Left renal pelvis (tissue), 4 donors: Measurements from ENCODE around the gene DDIT4. TPM values are rescaled to one million over a fixed set of nuclear protein-coding genes. Genes with fewer than 3 reads are reported as not detected.
"Not testable (repeated sequence)": the region's sequence is repeated elsewhere in the genome, so short reads cannot be mapped to it uniquely, and the experiment has no call there.

Experiments
- DNase-seq, 4 donors: peaks; one replicate each; pipeline ENCODE4 v3.0.0-alpha.2; 2013; ENCODE audit warnings: low read depth in 4 of 4, low spot score in 3 of 4
- polyA plus RNA-seq, 4 donors: library from polyadenylated mRNA; unstranded; fragments of 120-200 nt; gene quantifications; one replicate each; pipeline ENCODE4 v1.2.1, GENCODE V29; 2013; ENCODE audit not compliant: insufficient read length in 4 of 4

The DDIT4 gene
- polyA plus RNA-seq, 4 donors, result 35.6 to 68.8 (median 54.1) TPM

- no peak for DNase-seq
Measured at GRCh38 chr10:72265990-72266865, 7.5 kb upstream of the DDIT4 start.

DNA sequence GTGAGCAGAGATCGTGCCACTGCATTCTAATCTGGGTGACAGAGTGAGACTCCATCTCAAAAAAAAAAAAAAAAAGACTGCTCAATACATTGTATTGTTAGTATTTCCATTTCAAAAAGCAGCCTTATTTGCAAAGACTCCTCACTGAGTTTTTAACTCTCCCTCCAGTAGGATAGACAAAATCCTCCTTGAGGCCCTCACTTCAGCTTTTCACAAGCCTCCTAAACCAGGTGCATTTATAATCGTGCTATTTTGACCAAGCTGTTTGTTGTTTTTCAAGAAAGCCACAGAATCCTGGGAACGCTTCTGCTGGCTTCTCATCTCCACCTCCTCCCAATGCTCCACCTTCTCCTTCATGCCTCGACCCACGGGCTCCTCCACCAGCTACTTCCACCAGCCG, 6.3 kb upstream of the DDIT4 start:
- no peak for DNase-seq

GRCh38 chr10:72267819-72268399, 5.8 kb upstream of the DDIT4 start:
- no peak for DNase-seq

DNA sequence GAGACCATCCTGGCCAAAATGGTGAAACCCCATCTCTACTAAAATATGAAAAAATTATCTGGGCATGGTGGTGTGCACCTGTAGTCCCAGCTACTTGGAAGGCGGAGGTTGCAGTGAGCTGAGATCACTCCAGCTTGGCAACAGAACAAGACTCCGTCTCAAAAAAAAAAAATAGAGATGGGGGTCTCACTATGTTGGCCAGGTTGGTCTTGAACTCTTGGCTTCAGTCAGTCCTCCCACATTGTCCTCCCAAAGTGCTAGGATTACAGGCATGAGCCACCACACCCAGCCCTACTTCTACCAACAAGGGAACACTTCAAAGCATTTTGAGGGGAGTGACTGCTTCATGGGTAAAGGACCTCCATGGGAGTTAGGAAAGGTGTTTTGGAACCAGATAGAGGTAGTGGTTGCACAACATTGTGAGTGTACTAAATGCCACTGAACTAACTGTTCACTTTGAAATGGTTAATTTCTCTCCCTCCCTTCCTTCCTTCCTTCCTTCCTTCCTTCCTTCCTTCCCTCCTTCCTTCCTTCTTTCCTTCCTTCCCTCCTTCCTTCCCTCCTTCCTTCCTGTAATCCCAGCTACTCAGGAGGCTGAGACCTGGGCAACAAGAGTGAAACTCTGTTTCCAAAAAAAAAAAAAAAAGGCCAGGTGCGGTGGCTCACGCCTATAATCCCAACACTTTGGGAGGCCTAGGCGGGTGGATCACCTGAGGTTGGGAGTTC, 5.1 kb upstream of the DDIT4 start:
- DNase-seq, result not testable (repeated sequence)

GRCh38 chr10:72270607-72271281, 3.0 kb upstream of the DDIT4 start:
- DNase-seq, result no peak

GRCh38 chr10:72272689-72273409, 875 bp upstream of the DDIT4 start:
- DNase-seq, result peak in 2 of 4 donors; percentile 78

DNA sequence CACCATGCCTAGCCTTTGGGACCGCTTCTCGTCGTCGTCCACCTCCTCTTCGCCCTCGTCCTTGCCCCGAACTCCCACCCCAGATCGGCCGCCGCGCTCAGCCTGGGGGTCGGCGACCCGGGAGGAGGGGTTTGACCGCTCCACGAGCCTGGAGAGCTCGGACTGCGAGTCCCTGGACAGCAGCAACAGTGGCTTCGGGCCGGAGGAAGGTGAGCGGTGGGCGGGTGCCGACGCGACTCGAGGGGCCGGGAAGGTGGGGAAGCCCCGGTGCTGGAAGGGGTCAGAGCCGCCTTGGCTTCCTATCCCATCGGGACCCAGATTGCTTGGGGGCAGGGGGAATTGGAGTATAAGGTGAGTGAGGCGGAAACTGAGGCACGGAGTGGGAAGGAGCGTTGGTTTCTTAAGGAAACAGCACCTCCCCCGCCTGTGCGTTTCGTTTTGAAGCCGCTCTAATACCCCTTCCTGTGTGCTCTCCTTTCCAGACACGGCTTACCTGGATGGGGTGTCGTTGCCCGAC, 547 bp downstream of the DDIT4 start:
- DNase-seq, result no peak

DNA sequence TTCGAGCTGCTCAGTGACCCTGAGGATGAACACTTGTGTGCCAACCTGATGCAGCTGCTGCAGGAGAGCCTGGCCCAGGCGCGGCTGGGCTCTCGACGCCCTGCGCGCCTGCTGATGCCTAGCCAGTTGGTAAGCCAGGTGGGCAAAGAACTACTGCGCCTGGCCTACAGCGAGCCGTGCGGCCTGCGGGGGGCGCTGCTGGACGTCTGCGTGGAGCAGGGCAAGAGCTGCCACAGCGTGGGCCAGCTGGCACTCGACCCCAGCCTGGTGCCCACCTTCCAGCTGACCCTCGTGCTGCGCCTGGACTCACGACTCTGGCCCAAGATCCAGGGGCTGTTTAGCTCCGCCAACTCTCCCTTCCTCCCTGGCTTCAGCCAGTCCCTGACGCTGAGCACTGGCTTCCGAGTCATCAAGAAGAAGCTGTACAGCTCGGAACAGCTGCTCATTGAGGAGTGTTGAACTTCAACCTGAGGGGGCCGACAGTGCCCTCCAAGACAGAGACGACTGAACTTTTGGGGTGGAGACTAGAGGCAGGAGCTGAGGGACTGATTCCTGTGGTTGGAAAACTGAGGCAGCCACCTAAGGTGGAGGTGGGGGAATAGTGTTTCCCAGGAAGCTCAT, 1.1 kb downstream of the DDIT4 start:
- no peak for DNase-seq

DNA sequence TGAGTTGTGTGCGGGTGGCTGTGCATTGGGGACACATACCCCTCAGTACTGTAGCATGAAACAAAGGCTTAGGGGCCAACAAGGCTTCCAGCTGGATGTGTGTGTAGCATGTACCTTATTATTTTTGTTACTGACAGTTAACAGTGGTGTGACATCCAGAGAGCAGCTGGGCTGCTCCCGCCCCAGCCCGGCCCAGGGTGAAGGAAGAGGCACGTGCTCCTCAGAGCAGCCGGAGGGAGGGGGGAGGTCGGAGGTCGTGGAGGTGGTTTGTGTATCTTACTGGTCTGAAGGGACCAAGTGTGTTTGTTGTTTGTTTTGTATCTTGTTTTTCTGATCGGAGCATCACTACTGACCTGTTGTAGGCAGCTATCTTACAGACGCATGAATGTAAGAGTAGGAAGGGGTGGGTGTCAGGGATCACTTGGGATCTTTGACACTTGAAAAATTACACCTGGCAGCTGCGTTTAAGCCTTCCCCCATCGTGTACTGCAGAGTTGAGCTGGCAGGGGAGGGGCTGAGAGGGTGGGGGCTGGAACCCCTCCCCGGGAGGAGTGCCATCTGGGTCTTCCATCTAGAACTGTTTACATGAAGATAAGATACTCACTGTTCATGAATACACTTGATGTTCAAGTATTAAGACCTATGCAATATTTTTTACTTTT, 1.8 kb downstream of the DDIT4 start:
- DNase-seq, result no peak

GRCh38 chr10:72276013-72276387, 2.3 kb downstream of the DDIT4 start:
- no peak for DNase-seq

GRCh38 chr10:72276421-72277339, 3.0 kb downstream of the DDIT4 start:
- DNase-seq, result no peak

GRCh38 chr10:72277340-72277995, 3.7 kb downstream of the DDIT4 start:
- DNase-seq, result no peak

GRCh38 chr10:72277996-72278667, 4.4 kb downstream of the DDIT4 start:
- DNase-seq, result no peak

DNA sequence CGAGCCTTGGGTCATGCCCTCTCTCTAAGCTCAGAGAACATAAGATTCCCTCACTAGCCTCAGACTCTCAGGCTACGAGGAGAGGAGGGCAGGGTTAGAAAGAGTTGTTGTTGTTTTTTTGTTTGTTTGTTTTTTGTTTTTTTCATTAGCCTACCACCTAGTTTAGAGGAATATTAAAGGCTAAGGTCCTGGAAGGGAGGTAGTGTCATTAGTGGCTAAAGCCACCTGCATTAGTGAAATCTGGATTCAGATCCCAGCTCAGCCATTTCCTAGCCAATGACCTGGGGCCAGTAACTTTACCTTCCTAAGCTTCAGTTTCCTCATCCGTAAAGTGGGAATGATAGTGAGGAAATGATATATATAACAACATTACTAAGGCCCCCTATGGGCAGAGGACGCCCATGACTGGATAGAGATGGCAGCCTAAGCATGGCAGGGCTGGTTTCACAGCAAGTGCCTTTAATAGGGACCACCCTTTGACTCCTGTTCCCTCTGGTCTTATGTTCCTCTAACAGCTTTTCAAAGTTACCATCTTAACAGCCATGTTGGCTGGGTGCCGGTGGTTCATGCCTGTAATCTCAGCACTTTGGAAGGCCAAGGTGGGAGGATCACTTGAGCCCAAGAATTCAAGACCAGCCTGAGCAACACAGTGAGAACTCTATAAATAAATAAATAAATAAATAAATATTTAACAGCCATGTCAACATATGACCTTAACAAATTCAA, 5.1 kb downstream of the DDIT4 start:
- no peak for DNase-seq

GRCh38 chr10:72279587-72279986, 5.9 kb downstream of the DDIT4 start:
- DNase-seq, result not testable (repeated sequence)

DNA sequence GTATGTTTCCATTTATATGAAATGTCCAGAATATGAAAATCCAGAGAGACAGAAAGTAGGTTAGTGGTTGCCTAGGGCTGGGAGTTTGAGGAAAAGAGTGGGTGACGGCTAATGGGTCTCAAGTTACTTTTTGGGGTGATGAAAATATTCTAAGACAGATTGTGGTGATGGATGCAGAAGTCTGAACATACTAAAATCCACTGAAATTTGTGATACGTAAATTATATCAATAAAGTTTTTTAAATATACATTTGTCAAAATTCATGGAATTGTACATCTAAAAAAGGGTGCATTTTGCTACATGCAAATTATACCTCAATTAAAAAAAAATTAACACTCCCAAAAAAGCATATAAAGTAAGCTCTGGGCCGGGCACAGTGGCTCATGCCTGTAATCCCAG, 9.4 kb downstream of the DDIT4 start:
- DNase-seq, result no peak
